ENCODE data around the gene POT1. TPM values are rescaled to one million over a fixed set of nuclear protein-coding genes. Genes with fewer than 3 reads are reported as not detected.

POT1 gene
- total and polyA plus RNA-seq, 2 of the 13 experiments (the other 11 are each of a cell fraction or from before 2014, with no cell fraction given), result 21.7 to 23.4 TPM

DNA sequence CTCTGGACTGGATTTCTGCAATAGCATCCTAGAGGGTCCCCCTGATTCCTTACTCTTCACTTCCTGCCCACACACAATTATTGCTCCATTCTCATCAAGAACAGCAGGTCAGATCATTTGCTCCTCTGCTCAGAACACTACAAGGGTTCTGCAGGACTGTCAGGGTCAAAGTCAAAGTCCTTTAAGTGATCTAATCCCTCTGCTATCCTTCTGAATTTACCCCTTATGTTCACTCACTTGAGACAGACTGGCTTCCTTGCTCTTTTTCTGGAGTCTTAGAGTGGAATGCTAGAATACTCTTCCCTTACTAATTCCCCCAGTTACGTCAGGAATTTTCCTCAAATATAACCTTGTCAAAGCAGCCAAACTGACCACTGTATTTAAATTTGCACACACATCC lies 7.5 kb upstream of the POT1 start:
- Histone ChIP-seq H2AFZ (ENCODE audit: low read length) (no peak overlapping the region), H3K36me3 (replicated peaks in 1 of 2; ENCODE audit: control insufficient read depth in 1 of 2, insufficient read depth in 2 of 2, low read length in 2 of 2) (no peaks in the 10 kb centered on the region), H3K9ac (ENCODE audit: insufficient read depth, low read depth, low read length) (no peak overlapping the region), H3K27ac (ENCODE audit: extremely low read length, insufficient read depth, low read length) (no peak overlapping the region), H4K20me1 (ENCODE audit: insufficient read depth, low read length) (no peaks in the 10 kb centered on the region), H3K27me3 (ENCODE audit: control insufficient read depth in 1 of 2, insufficient read depth in 2 of 2, low read length in 2 of 2) (no peaks in the 10 kb centered on the region), H3K9me3 (ENCODE audit: low read length) (no peaks in the 10 kb centered on the region), H3K4me1 (ENCODE audit: insufficient read depth, low read length) (no peaks in the 10 kb centered on the region), H3K4me2 (ENCODE audit: low read depth, low read length) (no peak overlapping the region), H3K4me3 (replicated peaks in 1 of 3; ENCODE audit: insufficient read depth in 1 of 3, low read depth in 2 of 3, low read length in 3 of 3) (no peak overlapping the region), H3K79me2 (ENCODE audit: insufficient read depth, low read length) (no peaks in the 10 kb centered on the region)
- 26% methylated on average over 1 of the region's 1 CpG for WGBS (ENCODE audit: low lambda C conversion rate)
- FAIRE-seq (no peak), DNase-seq (ENCODE audit: low spot score) (no peak), ATAC-seq (no peak)
- ChIA-PET POLR2A (no interaction called here), CTCF (ENCODE audit: low intra/inter-chr PET ratio, low total read pairs) (no interaction called here)
- BruUV-seq (replicated peaks), result no TSS peak
- intact Hi-C loops (cut with micrococcal nuclease; ENCODE audit: unreplicated experiment) (no loop called here), in situ Hi-C loops (cut with HindIII; ENCODE audit: extremely low pct_ligation_motif_present, low pct_unique_long_range_greater_than_20kb) (no loop called here)
- TF ChIP-seq SMAD1 (CRISPR knock-in tag; IDR thresholded peaks at IDR 0.05; ENCODE audit: borderline replicate concordance, low read depth) (no peak), MYPOP (CRISPR knock-in tag; IDR thresholded peaks at IDR 0.05) (no peak), ZNF883 (CRISPR knock-in tag; IDR thresholded peaks at IDR 0.05; ENCODE audit: not compliant biosample characterization) (no peak), FOXC1 (CRISPR knock-in tag; IDR thresholded peaks at IDR 0.05; ENCODE audit: borderline replicate concordance) (no peak), ZSCAN29 (CRISPR knock-in tag; conservative IDR thresholded peaks at IDR 0.05) (no peak), SP1 (IDR thresholded peaks at IDR 0.05) (no peak), SP1 (CRISPR knock-in tag; IDR thresholded peaks at IDR 0.05) (no peak), PCBP1 (IDR thresholded peaks at IDR 0.05; ENCODE audit: borderline replicate concordance, low read depth, low read length) (no peak), JUN (CRISPR knock-in tag; IDR thresholded peaks at IDR 0.05) (no peak), NFIB (CRISPR knock-in tag; IDR thresholded peaks at IDR 0.05; ENCODE audit: borderline replicate concordance) (no peak), NFKB2 (CRISPR knock-in tag; IDR thresholded peaks at IDR 0.05; ENCODE audit: borderline replicate concordance) (no peak), PHF20 (CRISPR knock-in tag; IDR thresholded peaks at IDR 0.05) (no peak), ZFP41 (CRISPR knock-in tag; IDR thresholded peaks at IDR 0.05; ENCODE audit: borderline replicate concordance) (no peak)
- TF ChIP-seq, protein P1, sequence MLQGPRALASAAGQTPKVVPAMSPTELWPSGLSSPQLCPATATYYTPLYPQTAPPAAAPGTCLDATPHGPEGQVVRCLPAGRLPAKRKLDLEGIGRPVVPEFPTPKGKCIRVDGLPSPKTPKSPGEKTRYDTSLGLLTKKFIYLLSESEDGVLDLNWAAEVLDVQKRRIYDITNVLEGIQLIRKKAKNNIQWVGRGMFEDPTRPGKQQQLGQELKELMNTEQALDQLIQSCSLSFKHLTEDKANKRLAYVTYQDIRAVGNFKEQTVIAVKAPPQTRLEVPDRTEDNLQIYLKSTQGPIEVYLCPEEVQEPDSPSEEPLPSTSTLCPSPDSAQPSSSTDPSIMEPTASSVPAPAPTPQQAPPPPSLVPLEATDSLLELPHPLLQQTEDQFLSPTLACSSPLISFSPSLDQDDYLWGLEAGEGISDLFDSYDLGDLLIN (CRISPR knock-in tag; IDR thresholded peaks at IDR 0.05; ENCODE audit: borderline replicate concordance), result no peak
- TF ChIP-seq, protein P2, sequence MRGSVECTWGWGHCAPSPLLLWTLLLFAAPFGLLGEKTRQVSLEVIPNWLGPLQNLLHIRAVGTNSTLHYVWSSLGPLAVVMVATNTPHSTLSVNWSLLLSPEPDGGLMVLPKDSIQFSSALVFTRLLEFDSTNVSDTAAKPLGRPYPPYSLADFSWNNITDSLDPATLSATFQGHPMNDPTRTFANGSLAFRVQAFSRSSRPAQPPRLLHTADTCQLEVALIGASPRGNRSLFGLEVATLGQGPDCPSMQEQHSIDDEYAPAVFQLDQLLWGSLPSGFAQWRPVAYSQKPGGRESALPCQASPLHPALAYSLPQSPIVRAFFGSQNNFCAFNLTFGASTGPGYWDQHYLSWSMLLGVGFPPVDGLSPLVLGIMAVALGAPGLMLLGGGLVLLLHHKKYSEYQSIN (CRISPR knock-in tag; IDR thresholded peaks at IDR 0.05; ENCODE audit: borderline replicate concordance), result no peak
- TF ChIP-seq, protein P3, sequence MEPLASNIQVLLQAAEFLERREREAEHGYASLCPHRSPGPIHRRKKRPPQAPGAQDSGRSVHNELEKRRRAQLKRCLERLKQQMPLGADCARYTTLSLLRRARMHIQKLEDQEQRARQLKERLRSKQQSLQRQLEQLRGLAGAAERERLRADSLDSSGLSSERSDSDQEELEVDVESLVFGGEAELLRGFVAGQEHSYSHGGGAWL (CRISPR knock-in tag; IDR thresholded peaks at IDR 0.05), result no peak

All from HepG2 (cell line).